ENCODE results near the gene MKLN1. TPM values are rescaled to one million over a fixed set of nuclear protein-coding genes. Genes with fewer than 3 reads are reported as not detected.
"Not testable (repeated sequence)": the region's sequence is repeated elsewhere in the genome, so short reads cannot be mapped to it uniquely, and the experiment has no call there.

Gene MKLN1
- total and polyA plus RNA-seq, 7 donors: 6.6 to 68.1 (median 48.2) TPM

- H3K9me3 ChIP-seq: no peaks in the 10 kb centered on the region
- DNase-seq: no peak
- no peak overlapping the region for H3K27ac ChIP-seq
- H3K4me3 ChIP-seq: no peak overlapping the region
- H3K4me1 ChIP-seq: no peaks in the 10 kb centered on the region
- peaks cover 0 to 50% (median 10%) of the 10 kb centered on the region in 4 donors for H3K36me3 ChIP-seq
- TF ChIP-seq POLR2AphosphoS5 (IDR thresholded peaks at IDR 0.05) (no peak), CTCF (IDR thresholded peaks at IDR 0.05) (no peak), EP300 (IDR thresholded peaks at IDR 0.05) (no peak), POLR2A (IDR thresholded peaks at IDR 0.05) (no peak)
- no peaks in the 10 kb centered on the region for H3K27me3 ChIP-seq
- intact Hi-C loops (cut with DNase I): no loop called here
- 96 to 98% methylated on average over 3 of the region's 3 CpGs for WGBS, 2 donors
These were observed 134.4 kb downstream of the MKLN1 start for GRCh38 chr7:131462059-131462458.

- H3K9me3 ChIP-seq; H3K27me3 ChIP-seq; H3K27ac ChIP-seq; H3K4me1 ChIP-seq; intact Hi-C loops (cut with DNase I); H3K4me3 ChIP-seq; DNase-seq: not testable (repeated sequence)
- H3K36me3 ChIP-seq: peaks cover 0 to 57% (median 10%) of the 10 kb centered on the region in 4 donors
These were observed 135.0 kb downstream of the MKLN1 start for GRCh38 chr7:131462715-131463114.

- no peaks in the 10 kb centered on the region for H3K9me3 ChIP-seq
- H3K4me3 ChIP-seq: no peak overlapping the region
- TF ChIP-seq CTCF (IDR thresholded peaks at IDR 0.05) (no peak), POLR2A (IDR thresholded peaks at IDR 0.05) (no peak), POLR2AphosphoS5 (IDR thresholded peaks at IDR 0.05) (no peak), EP300 (IDR thresholded peaks at IDR 0.05) (no peak)
- no peak overlapping the region for H3K27ac ChIP-seq
- H3K36me3 ChIP-seq: peaks cover 0 to 96% (median 10%) of the 10 kb centered on the region in 4 donors
- 85 to 96% methylated on average over 12 of the region's 12 CpGs for WGBS, 2 donors
- no peaks in the 10 kb centered on the region for H3K27me3 ChIP-seq
- H3K4me1 ChIP-seq: no peaks in the 10 kb centered on the region
- intact Hi-C loops (cut with DNase I): no loop called here
- no peak for DNase-seq
These were observed 139.2 kb downstream of the MKLN1 start for GRCh38 chr7:131466735-131467365.

- H3K4me1 ChIP-seq: no peaks in the 10 kb centered on the region
- TF ChIP-seq POLR2A (IDR thresholded peaks at IDR 0.05) (no peak), POLR2AphosphoS5 (IDR thresholded peaks at IDR 0.05) (no peak), CTCF (IDR thresholded peaks at IDR 0.05) (no peak), EP300 (IDR thresholded peaks at IDR 0.05) (no peak)
- H3K36me3 ChIP-seq: peaks cover 0 to 93% (median 10%) of the 10 kb centered on the region in 4 donors
- H3K4me3 ChIP-seq: no peak overlapping the region
- no peaks in the 10 kb centered on the region for H3K9me3 ChIP-seq
- WGBS, 2 donors: 95 to 97% methylated on average over 5 of the region's 5 CpGs
- intact Hi-C loops (cut with DNase I): no loop called here
- DNase-seq: no peak
- H3K27me3 ChIP-seq: no peaks in the 10 kb centered on the region
- no peak overlapping the region for H3K27ac ChIP-seq
These were observed 140.1 kb downstream of the MKLN1 start for GRCh38 chr7:131467788-131468187.

GRCh38 chr7:131471250-131472004 lies 143.8 kb downstream of the MKLN1 start:
- H3K36me3 ChIP-seq: peaks cover 0 to 75% (median 3%) of the 10 kb centered on the region in 4 donors
- WGBS, 2 donors: 96 to 97% methylated on average over 4 of the region's 4 CpGs

More at GRCh38 chr7:131471250-131472004, 143.8 kb downstream of the MKLN1 start:
- no peak for DNase-seq
- Histone ChIP-seq H3K4me1 (no peaks in the 10 kb centered on the region), H3K27me3 (no peaks in the 10 kb centered on the region), H3K27ac (no peak overlapping the region), H3K4me3 (no peak overlapping the region), H3K9me3 (no peaks in the 10 kb centered on the region)
- intact Hi-C loops (cut with DNase I): no loop called here
- TF ChIP-seq POLR2AphosphoS5 (IDR thresholded peaks at IDR 0.05) (no peak), POLR2A (IDR thresholded peaks at IDR 0.05) (no peak), EP300 (IDR thresholded peaks at IDR 0.05) (no peak), CTCF (IDR thresholded peaks at IDR 0.05) (no peak)
